Heart left ventricle (tissue), 16 donors: Measurements from ENCODE around the gene FTO. TPM values are rescaled to one million over a fixed set of nuclear protein-coding genes. Genes with fewer than 3 reads are reported as not detected.

Experiments used
- ATAC-seq, 4 donors: fragments of 200-7000 bp; cut with Tn5 transposase; one replicate each; pipeline ENCODE4 v1.9.1; 2020 to 2022; ENCODE audit warnings: moderate library complexity in 4 of 4, mild to moderate bottlenecking in 3 of 4, moderate number of reproducible peaks in 1 of 4
- DNase-seq, 5 donors: peaks; one replicate each; pipeline ENCODE4 v3.0.0-alpha.2; 2020
- H3K27ac ChIP-seq, 12 donors: fragments of 200-600 bp; sonication (generic) in 4 of 12; one replicate each; pipeline versions ENCODE4 v1.5.0 to v1.8.0; 2016 to 2022; ENCODE audit warnings: mild to moderate bottlenecking in 2 of 12
- H3K27me3 ChIP-seq, 9 donors: fragments of 200-600 bp; sonication (generic) in 2 of 9; one replicate each; pipeline versions ENCODE4 v1.5.1 to v1.8.0; 2016 to 2022; ENCODE audit warnings: mild to moderate bottlenecking in 3 of 9
- H3K36me3 ChIP-seq, 9 donors: fragments of 200-600 bp; sonication (generic) in 2 of 9; one replicate each; pipeline versions ENCODE4 v1.5.0 to v1.8.0; 2018 to 2022; ENCODE audit warnings: mild to moderate bottlenecking in 2 of 9
- H3K4me1 ChIP-seq, 12 donors: fragments of 200-600 bp; sonication (generic) in 4 of 12; one replicate each; pipeline versions ENCODE4 v1.5.0 to v1.8.0; 2016 to 2022; ENCODE audit warnings: mild to moderate bottlenecking in 3 of 12
- H3K4me3 ChIP-seq, 12 donors: fragments of 200-600 bp; sonication (generic) in 4 of 12; one replicate each; pipeline versions ENCODE4 v1.5.0 to v1.8.0; 2017 to 2022; ENCODE audit warnings: mild to moderate bottlenecking in 9 of 12, moderate library complexity in 4 of 12
- H3K9me3 ChIP-seq, 12 donors: fragments of 200-600 bp; sonication (generic) in 4 of 12; one replicate each; pipeline versions ENCODE4 v1.5.0 to v1.8.0; 2016 to 2022; ENCODE audit warnings: mild to moderate bottlenecking in 1 of 12
- POLR2A ChIP-seq, 2 donors: fragments of 450-650 bp; IDR thresholded peaks; one replicate each; pipeline ENCODE4 v1.6.1; 2017; ENCODE audit warnings: antibody characterized with exemption in 2 of 2, mild to moderate bottlenecking in 2 of 2, moderate library complexity in 2 of 2
- WGBS, 4 donors: extraction: QIAGEN DNeasy Blood & Tissue Kit in 2 of 4; methylation state at CpG; one replicate each; pipeline versions ENCODE4 v1.1.5 to v1.1.7; 2013 to 2018; 5-methylcytosine and 5-hydroxymethylcytosine counted together
- intact Hi-C, 10 donors: fragments of 100-400 bp; cut with DNase I; formaldehyde crosslinking; loops; one replicate each; pipeline versions ENCODE4 v1.11.1 to v1.14.2; 2022
- polyA plus RNA-seq, 2 donors: library from polyadenylated mRNA; stranded (reverse); fragments of 200-250 nt; gene quantifications; one replicate each; pipeline ENCODE4 v1.2.3, GENCODE V29; 2013
- total RNA-seq, 9 donors: library from RNA; depleted of rRNA in 2 of 9; stranded (reverse); fragments of >200 nt in 2 of 9; fragmentation: NEBNext Ultra II Directional in 3 of 9; extraction: Animal tissue kit (Norgen Biotek cat#: 25700) in 3 of 9; gene quantifications; one replicate each; pipeline versions ENCODE4 v1.1.0 to v1.2.4, GENCODE V29; 2016 to 2023
- TF ChIP-seq, protein P1 (sequence below), 12 donors: fragments of 200-600 bp; sonication (generic) in 4 of 12; IDR thresholded peaks; one replicate each; pipeline versions ENCODE4 v1.5.0 to v1.8.0; 2018 to 2022; ENCODE audit warnings: antibody characterized with exemption in 12 of 12, mild to moderate bottlenecking in 5 of 12
- donor health status: ischemic (EF 13 %, LVEDD 7.1; RV severe dilation, severe dysfunction).
- donor health status: healthy with polysubstance abuse.
- donor health status: DM: no; HTN: yes; CAD: no.
- donor health status: DM: no; HTN: no; CAD: no.
- donor health status: ischemic (EF 25% LVEDD 6.9; RV normal size, moderate dysfunction).
- donor health status: ischemic (EF 25% LVEDD 5.7; RV mildly dilated, moderate dysfunction).
- donor health status: healthy.
- donor health status: DM: yes; HTN: yes; CAD: no.
- donor health status: ischemic (EF 35%, LVEDD 5.7; RV mildly dilated, moderate dysfunction).
- donor health status: nonischemic (EF 11% LVEDD 7.7; RV severe dilation, severe dysfunction).
- donor health status: DM: yes; HTN: yes; CAD: no.
- donor health status: PGD.
- donor health status: ischemic (EF 29% LVEDD 5.4; RV normal size, mild dysfunction).
- donor health status: nonischemic (EF 23%, LVEDD 6.1; RV moderate dilation, normal function).

Gene FTO
- total and polyA plus RNA-seq, 11 donors: 11.8 to 105 (median 86.8) TPM

DNA sequence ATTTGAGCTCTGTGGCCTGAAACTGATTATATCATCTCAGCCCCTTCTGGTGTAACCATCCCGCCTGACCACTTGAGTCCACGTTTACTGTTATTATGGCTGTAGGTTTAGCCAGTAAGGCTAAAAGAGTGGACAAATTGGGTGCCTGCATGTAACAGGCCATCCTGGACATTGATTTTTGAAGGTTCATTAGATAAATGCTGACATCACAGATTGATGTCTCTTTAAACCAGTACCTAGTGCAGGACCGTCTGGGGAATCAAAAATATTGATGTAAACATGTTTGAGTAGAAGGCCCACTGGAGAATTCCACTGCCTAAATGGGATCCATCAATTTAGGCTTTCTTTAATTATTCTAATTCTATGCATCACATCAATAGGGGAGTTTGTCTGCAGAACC lies 367.6 kb downstream of the FTO start:
- H3K9me3 ChIP-seq: no peaks in the 10 kb centered on the region
- H3K4me3 ChIP-seq: no peak overlapping the region
- 94 to 98% (median 96%) methylated on average over 3 of the region's 3 CpGs for WGBS, 4 donors
- no peak for ATAC-seq
- TF ChIP-seq, protein P1, sequence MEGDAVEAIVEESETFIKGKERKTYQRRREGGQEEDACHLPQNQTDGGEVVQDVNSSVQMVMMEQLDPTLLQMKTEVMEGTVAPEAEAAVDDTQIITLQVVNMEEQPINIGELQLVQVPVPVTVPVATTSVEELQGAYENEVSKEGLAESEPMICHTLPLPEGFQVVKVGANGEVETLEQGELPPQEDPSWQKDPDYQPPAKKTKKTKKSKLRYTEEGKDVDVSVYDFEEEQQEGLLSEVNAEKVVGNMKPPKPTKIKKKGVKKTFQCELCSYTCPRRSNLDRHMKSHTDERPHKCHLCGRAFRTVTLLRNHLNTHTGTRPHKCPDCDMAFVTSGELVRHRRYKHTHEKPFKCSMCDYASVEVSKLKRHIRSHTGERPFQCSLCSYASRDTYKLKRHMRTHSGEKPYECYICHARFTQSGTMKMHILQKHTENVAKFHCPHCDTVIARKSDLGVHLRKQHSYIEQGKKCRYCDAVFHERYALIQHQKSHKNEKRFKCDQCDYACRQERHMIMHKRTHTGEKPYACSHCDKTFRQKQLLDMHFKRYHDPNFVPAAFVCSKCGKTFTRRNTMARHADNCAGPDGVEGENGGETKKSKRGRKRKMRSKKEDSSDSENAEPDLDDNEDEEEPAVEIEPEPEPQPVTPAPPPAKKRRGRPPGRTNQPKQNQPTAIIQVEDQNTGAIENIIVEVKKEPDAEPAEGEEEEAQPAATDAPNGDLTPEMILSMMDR (IDR thresholded peaks at IDR 0.05): no peak
- TF ChIP-seq POLR2A (IDR thresholded peaks at IDR 0.05): no peak
- no peaks in the 10 kb centered on the region for H3K27me3 ChIP-seq
- H3K27ac ChIP-seq: no peak overlapping the region
- H3K36me3 ChIP-seq: no peaks in the 10 kb centered on the region
- intact Hi-C loops: no loop called here
- peaks cover 0 to 10% (median 0%) of the 10 kb centered on the region in 12 donors for H3K4me1 ChIP-seq
- no peak for DNase-seq

DNA sequence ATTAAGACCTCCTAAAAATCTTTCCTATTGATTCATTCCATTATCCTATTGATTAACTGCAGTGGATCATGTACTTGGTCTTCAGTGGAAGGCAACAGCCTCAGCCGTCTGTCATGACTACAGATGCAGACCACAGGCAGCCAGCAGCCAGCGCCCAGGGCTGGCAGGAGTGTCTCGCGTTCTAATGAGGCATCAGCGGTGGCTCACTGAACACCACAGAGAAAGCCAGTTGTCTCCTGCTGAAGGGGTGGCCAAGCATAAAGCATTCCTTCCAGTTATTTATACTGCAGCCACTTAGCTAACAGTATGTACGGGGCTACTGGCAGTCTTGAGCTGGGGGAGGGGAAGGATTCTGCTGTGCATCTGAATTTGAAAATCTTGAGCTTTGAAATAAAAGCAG lies 368.3 kb downstream of the FTO start:
- Histone ChIP-seq H3K4me1 (peaks cover 0 to 8% (median 0%) of the 10 kb centered on the region in 12 donors), H3K27me3 (no peaks in the 10 kb centered on the region), H3K27ac (no peak overlapping the region), H3K4me3 (no peak overlapping the region), H3K36me3 (no peaks in the 10 kb centered on the region), H3K9me3 (no peaks in the 10 kb centered on the region)
- ATAC-seq: peak in 3 of 4 donors; percentile 58 to 81 (median 76)
- intact Hi-C loops: no loop called here
- no peak for TF ChIP-seq POLR2A (IDR thresholded peaks at IDR 0.05)
- TF ChIP-seq, protein P1 (IDR thresholded peaks at IDR 0.05): no peak
- DNase-seq: peak in 1 of 5 donors; percentile 37
- 62 to 69% (median 66%) methylated on average over 3 to 6 of the region's 6 CpGs for WGBS, 4 donors

DNA sequence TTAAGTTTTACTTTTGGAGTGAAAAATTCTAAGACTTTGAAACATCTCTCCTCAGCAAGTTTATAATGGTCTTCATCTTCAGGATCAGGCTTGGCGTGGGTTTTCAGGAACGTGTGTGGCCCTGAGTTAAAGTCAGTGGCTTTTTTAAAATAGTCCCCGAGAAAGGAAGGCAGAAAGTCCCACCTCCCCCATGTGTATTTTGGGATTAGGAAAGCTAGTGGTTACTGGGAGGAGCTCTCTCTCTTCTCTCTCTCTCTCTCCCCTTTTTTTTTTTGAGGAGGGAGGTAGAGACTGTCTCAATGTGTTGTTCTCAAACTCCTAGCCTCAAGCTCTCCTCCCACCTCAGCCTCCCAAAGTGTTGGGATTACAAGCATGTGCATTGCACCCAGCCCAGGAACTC lies 369.4 kb downstream of the FTO start:
- DNase-seq: no peak
- H3K36me3 ChIP-seq: no peaks in the 10 kb centered on the region
- H3K4me3 ChIP-seq: no peak overlapping the region
- no peaks in the 10 kb centered on the region for H3K27me3 ChIP-seq
- WGBS, 4 donors: 70 to 81% (median 74%) methylated on average over 3 of the region's 3 CpGs
- H3K4me1 ChIP-seq: peaks cover 0 to 8% (median 0%) of the 10 kb centered on the region in 12 donors
- intact Hi-C loops: no loop called here
- no peak overlapping the region for H3K27ac ChIP-seq
- no peaks in the 10 kb centered on the region for H3K9me3 ChIP-seq
- ATAC-seq: no peak
- TF ChIP-seq, protein P1 (IDR thresholded peaks at IDR 0.05): no peak
- TF ChIP-seq POLR2A (IDR thresholded peaks at IDR 0.05): no peak

DNA sequence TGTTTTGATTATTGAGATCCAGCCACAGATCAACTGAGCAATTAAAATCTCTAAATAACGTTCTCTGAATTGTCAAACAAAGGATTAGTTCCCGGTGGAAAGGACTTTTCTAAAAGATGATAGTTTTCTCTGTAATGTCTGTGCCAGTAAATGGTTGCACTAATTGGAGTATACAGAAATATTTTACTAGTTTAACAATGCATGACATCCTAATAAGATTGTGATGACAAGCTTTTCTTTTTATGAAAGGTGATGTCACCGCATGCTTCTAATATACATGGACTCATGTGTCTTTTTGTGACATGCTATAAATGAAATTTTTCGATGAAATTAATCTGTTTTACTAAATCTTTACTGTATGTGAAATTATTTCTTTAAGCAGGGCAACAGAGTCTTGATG lies 371.5 kb downstream of the FTO start:
- WGBS, 4 donors: 88 to 94% (median 92%) methylated on average over 4 of the region's 4 CpGs
- no peak for DNase-seq
- no peaks in the 10 kb centered on the region for H3K27me3 ChIP-seq
- intact Hi-C loops: no loop called here
- H3K9me3 ChIP-seq: no peaks in the 10 kb centered on the region
- H3K27ac ChIP-seq: no peak overlapping the region
- no peak for TF ChIP-seq POLR2A (IDR thresholded peaks at IDR 0.05)
- TF ChIP-seq, protein P1 (IDR thresholded peaks at IDR 0.05): no peak
- no peak overlapping the region for H3K4me3 ChIP-seq
- ATAC-seq: no peak
- no peaks in the 10 kb centered on the region for H3K36me3 ChIP-seq
- H3K4me1 ChIP-seq: peaks cover 0 to 3% (median 0%) of the 10 kb centered on the region in 12 donors
